SJSA1 (cell line): ENCODE results near the gene RRBP1. TPM values are rescaled to one million over a fixed set of nuclear protein-coding genes. Genes with fewer than 3 reads are reported as not detected.
A peak's percentile ranks its signal among the peaks of the same experiment; 100 is the strongest.

Experiments
- DNase-seq, 2 experiments: peaks; one replicate each; pipeline ENCODE4 v3.0.0-alpha.2; 2015 to 2020; ENCODE audit warnings: low spot score in 2 of 2, low read depth in 1 of 2
- H3K27ac ChIP-seq: fragments of 250-450 bp; sonication (Bioruptor Pico); 2 replicates; pipeline ENCODE4 v1.5.1; 2020; ENCODE audit warnings: mild to moderate bottlenecking, moderate library complexity
- H3K27me3 ChIP-seq: fragments of 250-450 bp; sonication (Bioruptor Pico); replicated peaks from 2 replicates; pipeline ENCODE4 v1.5.1; 2020; ENCODE audit warnings: mild to moderate bottlenecking, moderate library complexity
- H3K36me3 ChIP-seq: fragments of 250-450 bp; sonication (Bioruptor Pico); 2 replicates; pipeline ENCODE4 v1.5.1; 2020; ENCODE audit warnings: mild to moderate bottlenecking
- H3K4me1 ChIP-seq: fragments of 250-450 bp; sonication (Bioruptor Pico); replicated peaks from 2 replicates; pipeline ENCODE4 v1.6.1; 2021; ENCODE audit warnings: mild to moderate bottlenecking
- H3K4me3 ChIP-seq: fragments of 250-450 bp; sonication (Bioruptor Pico); 2 replicates; pipeline ENCODE4 v1.5.1; 2020; ENCODE audit warnings: mild to moderate bottlenecking
- H3K9me3 ChIP-seq: fragments of 250-450 bp; sonication (Bioruptor Pico); replicated peaks from 2 replicates; pipeline ENCODE4 v1.5.1; 2020; ENCODE audit warnings: mild to moderate bottlenecking
- total RNA-seq: library from RNA; depleted of rRNA; stranded (reverse); fragments of >200 nt; shearing (Covaris generic); gene quantifications from 2 replicates; pipeline ENCODE4 v1.2.3, GENCODE V29; 2014

The RRBP1 gene
- total RNA-seq, 1 experiment from 2014 or later, result 272 TPM

DNA sequence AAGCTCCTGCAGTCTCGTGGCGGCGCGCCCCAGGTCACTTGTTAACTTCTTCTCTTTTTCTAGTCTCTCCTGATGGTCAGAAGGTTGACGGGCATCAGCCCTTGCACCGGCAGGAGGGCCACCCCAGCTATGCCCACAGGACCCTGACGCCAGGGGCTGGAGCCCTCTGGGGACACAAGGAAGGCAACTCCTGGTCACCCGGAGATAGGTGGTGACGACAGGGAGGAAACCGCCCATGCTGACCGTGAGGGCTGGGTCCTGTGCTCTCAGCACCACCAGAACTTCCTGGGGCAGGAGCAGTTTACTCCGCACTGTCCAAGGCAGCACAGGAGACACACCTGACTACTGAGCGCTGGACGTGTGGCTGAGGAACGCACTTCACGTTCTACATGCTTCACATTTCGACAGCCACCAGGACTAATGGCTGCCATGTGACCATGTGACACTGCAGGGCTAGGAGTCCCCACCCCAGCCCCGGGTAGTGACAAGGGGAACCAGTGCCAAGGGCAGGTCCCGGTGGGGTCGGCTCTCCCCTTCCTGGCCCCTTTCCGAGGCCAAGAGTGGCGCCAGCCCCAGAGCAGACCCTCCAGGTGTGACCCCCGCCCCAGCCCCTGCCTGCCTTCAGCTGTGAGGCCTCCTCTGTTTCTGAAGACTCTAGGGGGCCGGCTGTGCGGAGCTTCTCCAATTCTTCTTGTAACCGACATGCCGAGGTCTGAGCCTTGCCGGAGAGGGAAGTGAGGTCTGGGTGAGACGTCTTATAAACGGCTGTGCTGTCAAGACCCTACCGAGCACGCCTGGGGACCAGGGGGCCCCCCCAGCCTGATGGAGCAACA is 67.0 kb downstream of the RRBP1 start:
- Histone ChIP-seq H3K4me1 (peaks cover 22% of the 10 kb centered on the region), H3K9me3 (no peaks in the 10 kb centered on the region), H3K27me3 (no peaks in the 10 kb centered on the region), H3K27ac (no peak overlapping the region), H3K4me3 (no peak overlapping the region), H3K36me3 (peaks cover 99% of the 10 kb centered on the region)
- peak in 1 of 2 experiments; percentile 43 for DNase-seq

DNA sequence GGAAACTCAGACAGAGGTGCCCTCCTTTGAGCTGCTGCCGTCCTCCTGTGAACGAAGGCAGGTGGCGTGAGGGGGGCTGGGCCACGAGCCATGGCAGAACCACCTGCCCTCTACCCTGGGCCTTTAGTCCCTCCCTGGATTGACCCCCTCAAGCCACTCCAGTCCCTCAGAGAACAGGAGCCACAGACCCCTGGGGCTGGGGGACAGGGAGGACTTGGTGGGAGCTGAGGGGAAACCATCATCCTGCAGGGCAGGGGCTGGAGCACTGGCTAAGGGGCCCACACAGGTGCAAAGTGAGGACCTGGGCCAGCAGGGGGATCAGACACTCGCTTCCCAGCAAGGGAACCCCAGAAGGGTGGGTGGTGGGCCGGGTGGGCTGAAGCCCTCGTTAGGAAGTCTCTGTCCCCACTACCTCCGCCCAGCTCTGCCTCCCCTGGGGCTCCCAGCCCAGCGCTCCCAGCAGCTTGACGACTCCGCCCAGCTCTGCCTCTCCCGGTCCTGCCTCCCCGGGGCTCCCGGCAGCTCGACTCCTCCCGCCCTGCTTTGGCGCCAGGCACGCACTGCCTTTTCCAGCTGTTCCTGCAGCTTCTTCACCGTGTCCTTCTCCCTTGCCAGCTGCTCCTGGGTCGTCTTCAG is 67.7 kb downstream of the RRBP1 start:
- DNase-seq, result peak in 1 of 2 experiments; percentile 43
- H3K9me3 ChIP-seq, result no peaks in the 10 kb centered on the region
- no peaks in the 10 kb centered on the region for H3K27me3 ChIP-seq
- H3K4me3 ChIP-seq, result no peak overlapping the region
- no peak overlapping the region for H3K27ac ChIP-seq
- peaks cover 22% of the 10 kb centered on the region for H3K4me1 ChIP-seq
- H3K36me3 ChIP-seq, result peaks cover 98% of the 10 kb centered on the region

DNA sequence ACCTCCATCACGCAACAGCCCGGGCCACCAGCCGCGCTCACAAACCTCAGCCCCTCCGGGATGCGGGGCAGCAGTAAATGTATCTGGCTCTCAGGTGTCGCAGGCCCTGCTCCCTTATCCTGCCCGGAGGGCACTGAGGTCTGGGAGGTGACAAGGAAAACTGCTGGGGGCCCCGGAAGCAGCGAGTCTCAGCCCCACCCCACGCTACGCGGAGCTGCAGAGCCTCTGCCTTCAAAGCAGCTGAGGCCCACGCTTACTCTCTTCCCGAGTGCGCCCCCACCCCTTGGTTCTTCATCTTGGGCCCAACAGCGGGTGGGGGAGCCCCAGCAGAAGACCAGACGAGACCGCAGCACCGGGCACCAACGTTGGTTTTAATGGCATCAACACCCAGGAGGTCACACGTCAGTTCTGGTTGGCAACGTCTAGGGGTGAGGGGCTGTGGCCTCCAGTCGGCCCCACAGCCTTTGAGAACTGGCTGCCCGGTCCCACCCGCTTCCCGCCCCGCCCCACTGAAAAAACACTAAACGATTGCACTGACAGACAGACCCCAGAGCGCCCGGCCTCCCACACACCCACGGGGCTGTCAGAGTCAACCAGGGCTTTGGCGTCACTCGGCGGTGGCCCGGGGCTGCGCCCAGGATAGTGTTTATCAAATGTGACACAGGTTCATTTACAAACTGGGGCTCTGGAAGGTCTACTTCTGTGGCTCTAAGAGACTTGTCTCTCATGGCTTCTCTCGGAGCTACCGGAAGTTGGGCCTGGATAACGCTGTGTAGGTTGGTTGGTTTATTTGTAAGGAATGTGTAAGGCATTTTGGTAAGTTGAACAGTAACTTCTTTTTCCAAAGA is 68.5 kb downstream of the RRBP1 start:
- Histone ChIP-seq H3K27me3 (no peaks in the 10 kb centered on the region), H3K4me1 (peaks cover 22% of the 10 kb centered on the region), H3K9me3 (no peaks in the 10 kb centered on the region), H3K36me3 (peaks cover 98% of the 10 kb centered on the region), H3K4me3 (no peak overlapping the region), H3K27ac (peak overlapping the region; percentile 68)
- DNase-seq, result peak in 1 of 2 experiments; percentile 46

DNA sequence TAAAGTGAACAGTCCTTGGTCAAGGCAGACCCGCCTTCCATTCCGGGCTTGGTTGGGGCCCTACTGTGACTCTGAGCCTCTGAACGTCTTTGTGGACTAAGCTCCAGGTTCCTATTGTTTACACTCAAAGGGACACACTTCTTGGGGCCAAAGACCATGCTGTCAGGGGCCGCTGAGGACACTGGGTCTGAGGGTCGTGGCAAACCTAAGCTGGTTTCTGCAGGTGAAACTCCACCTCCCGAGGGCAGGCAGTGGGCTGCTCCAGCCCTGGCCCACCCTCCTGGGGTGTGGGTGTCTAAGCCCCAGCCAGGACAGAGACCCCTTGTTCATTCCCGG is 69.1 kb downstream of the RRBP1 start:
- Histone ChIP-seq H3K27ac (peak overlapping the region; percentile 68), H3K4me3 (no peak overlapping the region), H3K9me3 (no peaks in the 10 kb centered on the region), H3K27me3 (no peaks in the 10 kb centered on the region), H3K36me3 (peaks cover 96% of the 10 kb centered on the region), H3K4me1 (peaks cover 22% of the 10 kb centered on the region)
- DNase-seq, result no peak

DNA sequence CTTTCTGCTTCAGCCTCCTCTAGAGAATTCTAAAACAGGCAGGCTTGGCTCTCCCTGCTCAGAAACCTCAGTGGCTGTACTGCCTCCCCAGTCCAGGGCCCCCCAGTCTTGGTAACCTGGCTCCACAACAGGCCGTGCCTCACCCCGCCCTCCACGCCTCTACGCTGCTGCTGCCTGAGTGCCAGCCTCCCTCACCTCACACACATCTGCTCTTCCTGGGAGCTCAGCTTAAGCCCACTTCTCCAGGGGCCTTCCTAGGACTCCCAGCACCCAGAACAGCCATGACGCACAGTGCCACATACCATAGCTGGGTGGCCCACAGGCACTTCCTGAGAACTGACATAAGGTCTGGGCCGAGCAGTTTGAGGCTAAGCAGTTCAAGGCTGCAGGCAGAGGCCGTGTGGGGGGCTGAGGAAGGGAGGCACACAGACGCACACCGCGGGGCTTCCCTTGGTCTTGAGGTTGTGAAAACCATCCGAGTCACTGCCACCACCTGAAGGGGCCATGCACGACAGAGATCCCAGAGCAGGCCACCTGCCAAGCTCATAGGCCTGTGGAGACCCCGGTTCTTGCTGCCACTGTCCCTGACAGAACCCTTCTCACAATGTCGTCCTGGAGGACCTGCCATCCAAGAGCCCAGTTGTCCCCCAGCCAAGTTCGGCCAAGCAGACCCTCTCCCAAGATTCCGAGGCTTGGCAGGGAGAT is 69.6 kb downstream of the RRBP1 start:
- H3K36me3 ChIP-seq, result peaks cover 96% of the 10 kb centered on the region
- H3K27me3 ChIP-seq, result no peaks in the 10 kb centered on the region
- H3K4me1 ChIP-seq, result peaks cover 22% of the 10 kb centered on the region

DNA sequence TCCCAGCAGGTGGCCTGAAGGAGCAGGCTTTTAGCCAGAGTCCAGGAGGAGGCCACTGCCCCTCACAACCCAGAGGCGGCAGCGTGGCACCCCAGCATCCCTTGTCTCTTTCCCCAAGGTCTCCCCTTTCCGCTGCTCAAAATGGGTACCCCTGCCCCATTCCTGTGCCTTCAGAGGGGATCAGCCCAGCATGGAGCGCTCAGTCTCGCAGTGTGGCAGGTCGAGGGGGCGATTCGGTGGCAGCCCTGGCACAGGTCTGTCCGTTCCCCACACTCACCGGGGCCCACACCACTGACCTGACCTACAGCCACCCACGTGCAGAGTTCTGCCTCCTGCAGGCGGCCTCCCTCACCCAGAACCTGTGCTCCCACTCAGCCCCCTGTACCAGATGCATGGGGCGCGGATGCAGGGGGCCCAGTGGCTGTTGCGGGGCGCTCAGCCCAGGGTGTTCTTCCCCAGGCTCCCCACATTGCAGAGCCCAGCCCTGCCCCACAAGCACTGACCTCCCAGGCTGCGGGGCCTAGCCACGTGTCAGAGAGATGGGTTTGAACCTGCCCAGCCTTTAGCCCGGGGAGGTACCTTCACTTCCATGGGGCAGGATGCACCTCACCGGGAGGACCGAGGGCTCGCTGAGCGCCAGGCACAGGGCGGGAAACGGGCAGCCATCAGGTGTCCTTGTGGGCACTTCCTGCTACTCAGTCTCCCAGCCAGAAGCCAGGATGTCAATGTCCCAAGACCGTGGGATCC is 70.3 kb downstream of the RRBP1 start:
- DNase-seq, result peak in 1 of 2 experiments; percentile 59
- no peaks in the 10 kb centered on the region for H3K9me3 ChIP-seq
- H3K27me3 ChIP-seq, result no peaks in the 10 kb centered on the region
- H3K36me3 ChIP-seq, result peaks cover 96% of the 10 kb centered on the region
- H3K27ac ChIP-seq, result peak overlapping the region; percentile 68
- no peak overlapping the region for H3K4me3 ChIP-seq
- peaks cover 22% of the 10 kb centered on the region for H3K4me1 ChIP-seq

More for the DNA sequence above, 69.6 kb downstream of the RRBP1 start:
- peak overlapping the region; percentile 68 for H3K27ac ChIP-seq
- DNase-seq, result peak; percentile 78 to 85
- no peak overlapping the region for H3K4me3 ChIP-seq
- no peaks in the 10 kb centered on the region for H3K9me3 ChIP-seq

DNA sequence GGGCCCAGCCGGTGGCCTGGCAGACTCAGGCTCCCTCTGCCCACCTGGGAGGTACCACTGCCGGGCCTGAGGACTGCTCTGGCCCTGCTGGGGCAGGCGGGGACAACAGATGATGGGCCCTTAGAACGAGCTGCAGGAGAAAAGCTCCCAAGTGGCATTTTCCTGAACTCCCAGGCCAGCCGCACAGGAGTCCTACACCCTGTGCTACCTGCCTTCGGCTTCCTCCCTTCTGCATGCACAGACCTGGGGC is 70.8 kb downstream of the RRBP1 start:
- Histone ChIP-seq H3K4me1 (peaks cover 22% of the 10 kb centered on the region), H3K36me3 (peaks cover 96% of the 10 kb centered on the region), H3K27ac (no peak overlapping the region), H3K9me3 (no peaks in the 10 kb centered on the region), H3K27me3 (no peaks in the 10 kb centered on the region), H3K4me3 (no peak overlapping the region)
- peak in 1 of 2 experiments; percentile 39 for DNase-seq

DNA sequence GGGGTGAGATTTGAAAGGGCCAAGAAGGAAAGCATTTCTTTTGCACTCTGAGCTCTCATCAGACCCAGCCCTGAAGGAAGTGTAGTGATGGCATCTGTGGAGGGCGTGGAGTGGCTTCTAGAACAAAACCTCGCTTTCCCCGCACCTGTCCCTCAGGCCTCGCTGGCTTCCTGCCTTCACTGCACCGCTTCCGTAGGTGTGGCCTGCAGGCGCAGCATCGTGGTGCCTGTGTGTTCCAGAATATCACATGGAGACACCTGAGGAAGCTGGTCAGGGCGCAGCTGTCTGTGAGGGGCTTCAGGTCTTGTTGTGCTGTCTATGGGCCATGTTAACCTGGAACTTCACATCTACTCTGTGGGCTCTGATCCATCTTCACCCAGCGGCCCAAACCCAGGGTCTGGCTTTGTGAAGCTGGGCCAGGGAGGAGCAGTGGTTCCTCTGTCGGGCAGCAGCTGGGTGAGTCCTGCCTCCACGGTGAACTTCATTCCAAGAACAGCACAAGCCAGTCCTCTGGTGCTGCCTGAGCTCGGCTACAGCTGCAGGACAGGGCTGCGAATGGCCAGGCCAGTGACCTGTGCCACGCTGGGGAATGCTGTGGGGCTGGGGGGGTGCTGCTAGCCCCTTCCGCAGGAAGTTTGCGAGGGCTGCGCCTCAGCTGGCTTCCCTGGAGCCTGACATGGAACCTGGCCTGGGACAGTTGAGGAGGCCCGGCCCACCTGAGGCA is 71.3 kb downstream of the RRBP1 start:
- H3K36me3 ChIP-seq, result peaks cover 94% of the 10 kb centered on the region
- peak in 1 of 2 experiments; percentile 13 for DNase-seq
- H3K27me3 ChIP-seq, result no peaks in the 10 kb centered on the region
- H3K9me3 ChIP-seq, result no peaks in the 10 kb centered on the region
- peaks cover 22% of the 10 kb centered on the region for H3K4me1 ChIP-seq
- H3K4me3 ChIP-seq, result no peak overlapping the region
- H3K27ac ChIP-seq, result no peak overlapping the region

DNA sequence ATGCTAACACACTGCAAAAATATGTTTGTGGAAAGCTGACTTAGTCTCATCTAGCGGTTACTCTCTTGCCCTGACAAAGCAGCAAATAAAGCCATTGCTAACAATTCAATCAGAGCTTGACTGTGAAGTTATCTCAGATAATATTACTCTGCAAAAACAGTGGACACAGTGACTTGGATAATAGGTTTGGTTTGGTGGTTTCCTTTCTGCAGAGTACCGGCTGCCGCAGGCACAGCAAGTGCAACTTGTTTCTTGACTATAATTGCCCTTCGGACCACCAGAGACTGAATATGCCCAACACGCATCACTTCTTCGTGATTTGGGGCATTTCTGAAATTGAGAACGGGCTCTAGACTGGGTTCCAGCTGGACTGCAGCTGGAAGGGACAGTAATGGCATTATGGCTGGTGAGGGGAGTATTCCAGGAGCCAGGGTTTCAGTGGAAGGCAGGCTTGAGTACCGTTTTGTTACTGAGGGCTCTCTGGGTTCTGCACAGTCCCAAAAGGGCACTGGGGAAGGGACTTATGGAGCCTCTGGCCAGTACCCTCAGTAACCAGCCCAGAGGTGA is 72.1 kb downstream of the RRBP1 start:
- H3K27me3 ChIP-seq, result no peaks in the 10 kb centered on the region
- peaks cover 93% of the 10 kb centered on the region for H3K36me3 ChIP-seq
- H3K27ac ChIP-seq, result no peak overlapping the region
- H3K9me3 ChIP-seq, result no peaks in the 10 kb centered on the region
- H3K4me3 ChIP-seq, result no peak overlapping the region
- H3K4me1 ChIP-seq, result peaks cover 22% of the 10 kb centered on the region
- DNase-seq, result no peak

DNA sequence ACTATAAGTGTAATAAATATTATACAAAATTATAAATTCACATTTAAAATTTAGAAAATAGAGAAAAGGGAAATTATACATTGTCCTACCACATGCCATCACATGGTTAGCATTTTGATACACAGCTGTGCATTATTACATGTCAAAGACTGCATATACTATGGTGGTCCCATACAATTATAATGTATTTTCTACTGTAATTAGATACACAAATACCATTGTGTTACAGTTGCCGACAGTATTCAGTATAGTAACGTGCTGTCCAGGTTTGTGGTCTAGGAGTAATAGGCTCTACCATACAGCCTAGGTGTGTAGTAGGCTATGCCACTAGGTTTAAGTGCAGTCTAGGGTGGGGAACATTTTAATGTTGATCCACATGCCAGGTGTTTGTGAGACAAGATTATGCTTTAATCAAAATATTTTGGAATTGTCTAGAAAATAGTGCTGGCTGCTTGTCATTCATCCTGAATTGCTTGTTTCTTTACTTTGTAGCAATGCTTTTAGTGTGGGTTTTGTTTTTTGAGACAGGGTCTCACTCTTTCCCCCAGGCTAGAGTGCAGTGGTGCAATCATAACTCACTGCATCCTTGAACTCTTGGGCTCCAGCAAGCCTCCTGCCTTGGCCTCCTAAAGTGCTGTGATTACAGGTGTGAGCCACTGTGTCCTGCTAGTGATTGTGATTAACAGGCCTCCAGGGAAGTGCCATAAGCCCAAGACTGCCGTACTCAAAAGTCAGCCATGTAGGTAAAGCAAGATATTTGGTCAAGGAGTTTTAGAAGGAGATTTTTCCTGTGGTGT is 73.1 kb downstream of the RRBP1 start:
- DNase-seq, result no peak
- no peak overlapping the region for H3K4me3 ChIP-seq
- H3K9me3 ChIP-seq, result no peaks in the 10 kb centered on the region
- H3K4me1 ChIP-seq, result peaks cover 22% of the 10 kb centered on the region
- H3K27ac ChIP-seq, result no peak overlapping the region
- H3K27me3 ChIP-seq, result no peaks in the 10 kb centered on the region
- peaks cover 93% of the 10 kb centered on the region for H3K36me3 ChIP-seq

DNA sequence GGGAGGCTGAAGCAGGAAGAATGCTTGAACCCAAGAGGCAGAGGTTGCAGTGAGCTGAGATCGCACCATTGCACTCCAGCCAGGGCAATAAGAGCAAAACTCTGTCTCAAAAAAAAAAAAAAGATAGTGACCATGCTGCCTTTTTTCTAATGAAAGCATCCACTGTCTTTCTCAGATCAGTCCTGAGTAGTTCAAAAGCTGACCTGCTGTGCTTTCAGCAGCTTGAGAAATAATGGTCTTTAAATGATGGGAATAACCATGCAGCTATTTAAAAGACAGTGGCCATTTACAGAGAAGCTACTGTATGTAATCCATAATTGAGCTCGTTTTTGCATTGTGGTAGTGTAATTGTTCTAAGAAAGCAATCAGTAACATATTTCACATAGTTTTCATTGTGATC is 76.0 kb downstream of the RRBP1 start:
- no peak overlapping the region for H3K4me3 ChIP-seq
- H3K9me3 ChIP-seq, result no peaks in the 10 kb centered on the region
- peaks cover 93% of the 10 kb centered on the region for H3K36me3 ChIP-seq
- H3K4me1 ChIP-seq, result no peaks in the 10 kb centered on the region
- no peak for DNase-seq
- no peak overlapping the region for H3K27ac ChIP-seq
- H3K27me3 ChIP-seq, result no peaks in the 10 kb centered on the region
